Ishikawa (cell line): ENCODE data around the gene WDR64.

ENCODE experiments used
- CEBPB ChIP-seq: IDR thresholded peaks from 2 replicates; pipeline ENCODE4 v1.6.1; 2012
- EGR1 ChIP-seq: IDR thresholded peaks from 2 replicates; pipeline ENCODE4 v1.6.1; 2012
- EP300 ChIP-seq: IDR thresholded peaks from 2 replicates; pipeline ENCODE4 v1.6.1; 2012; ENCODE audit warnings: borderline replicate concordance
- MAX ChIP-seq: IDR thresholded peaks from 2 replicates; pipeline ENCODE4 v1.6.1; 2012
- NFIC ChIP-seq: IDR thresholded peaks from 2 replicates; pipeline ENCODE4 v1.6.1; 2012
- RAD21 ChIP-seq: IDR thresholded peaks from 2 replicates; pipeline ENCODE4 v1.6.1; 2012; ENCODE audit warnings: low read depth
- REST ChIP-seq: IDR thresholded peaks from 2 replicates; pipeline ENCODE4 v1.6.1; 2012; ENCODE audit warnings: low read depth, mild to moderate bottlenecking
- TAF1 ChIP-seq: IDR thresholded peaks from 2 replicates; pipeline ENCODE4 v1.6.1; 2012; ENCODE audit warnings: low read depth, mild to moderate bottlenecking
- TCF12 ChIP-seq: IDR thresholded peaks from 2 replicates; pipeline ENCODE4 v1.6.1; 2012; ENCODE audit warnings: low read depth
- TEAD4 ChIP-seq: IDR thresholded peaks from 2 replicates; pipeline ENCODE4 v1.6.1; 2012
- USF1 ChIP-seq: IDR thresholded peaks from 2 replicates; pipeline ENCODE4 v1.6.1; 2012
- YY1 ChIP-seq: IDR thresholded peaks from 2 replicates; pipeline ENCODE4 v1.6.1; 2012; ENCODE audit warnings: low read depth
- ZBTB7A ChIP-seq: IDR thresholded peaks from 2 replicates; pipeline ENCODE4 v1.6.1; 2012; ENCODE audit warnings: low read depth

- TF ChIP-seq TAF1 (no peak), EP300 (no peak), CEBPB (no peak), USF1 (no peak), YY1 (no peak), MAX (no peak), TEAD4 (no peak), REST (no peak), ZBTB7A (no peak), NFIC (no peak), RAD21 (no peak), TCF12 (no peak), EGR1 (no peak)
These were observed 6.9 kb upstream of the WDR64 start for GRCh38 chr1:241645199-241645598.
